Heart left ventricle (tissue), 16 donors: ENCODE data around the gene COL28A1. TPM values are rescaled to one million over a fixed set of nuclear protein-coding genes. Genes with fewer than 3 reads are reported as not detected.

Experiments
- ATAC-seq, 4 donors: fragments of 200-7000 bp; cut with Tn5 transposase; one replicate each; pipeline ENCODE4 v1.9.1; 2020 to 2022; ENCODE audit warnings: moderate library complexity in 4 of 4, mild to moderate bottlenecking in 3 of 4, moderate number of reproducible peaks in 1 of 4
- DNase-seq, 5 donors: peaks; one replicate each; pipeline ENCODE4 v3.0.0-alpha.2; 2020
- H3K27ac ChIP-seq, 12 donors: fragments of 200-600 bp; sonication (generic) in 4 of 12; one replicate each; pipeline versions ENCODE4 v1.5.0 to v1.8.0; 2016 to 2022; ENCODE audit warnings: mild to moderate bottlenecking in 2 of 12
- H3K27me3 ChIP-seq, 9 donors: fragments of 200-600 bp; sonication (generic) in 2 of 9; one replicate each; pipeline versions ENCODE4 v1.5.1 to v1.8.0; 2016 to 2022; ENCODE audit warnings: mild to moderate bottlenecking in 3 of 9
- H3K36me3 ChIP-seq, 9 donors: fragments of 200-600 bp; sonication (generic) in 2 of 9; one replicate each; pipeline versions ENCODE4 v1.5.0 to v1.8.0; 2018 to 2022; ENCODE audit warnings: mild to moderate bottlenecking in 2 of 9
- H3K4me1 ChIP-seq, 12 donors: fragments of 200-600 bp; sonication (generic) in 4 of 12; one replicate each; pipeline versions ENCODE4 v1.5.0 to v1.8.0; 2016 to 2022; ENCODE audit warnings: mild to moderate bottlenecking in 3 of 12
- H3K4me3 ChIP-seq, 12 donors: fragments of 200-600 bp; sonication (generic) in 4 of 12; one replicate each; pipeline versions ENCODE4 v1.5.0 to v1.8.0; 2017 to 2022; ENCODE audit warnings: mild to moderate bottlenecking in 9 of 12, moderate library complexity in 4 of 12
- H3K9me3 ChIP-seq, 12 donors: fragments of 200-600 bp; sonication (generic) in 4 of 12; one replicate each; pipeline versions ENCODE4 v1.5.0 to v1.8.0; 2016 to 2022; ENCODE audit warnings: mild to moderate bottlenecking in 1 of 12
- CTCF ChIP-seq, 12 donors: fragments of 200-600 bp; sonication (generic) in 4 of 12; IDR thresholded peaks; one replicate each; pipeline versions ENCODE4 v1.5.0 to v1.8.0; 2018 to 2022; ENCODE audit warnings: antibody characterized with exemption in 12 of 12, mild to moderate bottlenecking in 5 of 12
- POLR2A ChIP-seq, 2 donors: fragments of 450-650 bp; IDR thresholded peaks; one replicate each; pipeline ENCODE4 v1.6.1; 2017; ENCODE audit warnings: antibody characterized with exemption in 2 of 2, mild to moderate bottlenecking in 2 of 2, moderate library complexity in 2 of 2
- WGBS, 4 donors: extraction: QIAGEN DNeasy Blood & Tissue Kit in 2 of 4; methylation state at CpG; one replicate each; pipeline versions ENCODE4 v1.1.5 to v1.1.7; 2013 to 2018; 5-methylcytosine and 5-hydroxymethylcytosine counted together
- intact Hi-C, 10 donors: fragments of 100-400 bp; cut with DNase I; formaldehyde crosslinking; loops; one replicate each; pipeline versions ENCODE4 v1.11.1 to v1.14.2; 2022
- polyA plus RNA-seq, 2 donors: library from polyadenylated mRNA; stranded (reverse); fragments of 200-250 nt; gene quantifications; one replicate each; pipeline ENCODE4 v1.2.3, GENCODE V29; 2013
- total RNA-seq, 9 donors: library from RNA; depleted of rRNA in 2 of 9; stranded (reverse); fragments of >200 nt in 2 of 9; fragmentation: NEBNext Ultra II Directional in 3 of 9; extraction: Animal tissue kit (Norgen Biotek cat#: 25700) in 3 of 9; gene quantifications; one replicate each; pipeline versions ENCODE4 v1.1.0 to v1.2.4, GENCODE V29; 2016 to 2023
- donor health status: ischemic (EF 13 %, LVEDD 7.1; RV severe dilation, severe dysfunction).
- donor health status: healthy with polysubstance abuse.
- donor health status: DM: no; HTN: yes; CAD: no.
- donor health status: DM: no; HTN: no; CAD: no.
- donor health status: ischemic (EF 25% LVEDD 6.9; RV normal size, moderate dysfunction).
- donor health status: ischemic (EF 25% LVEDD 5.7; RV mildly dilated, moderate dysfunction).
- donor health status: healthy.
- donor health status: DM: yes; HTN: yes; CAD: no.
- donor health status: ischemic (EF 35%, LVEDD 5.7; RV mildly dilated, moderate dysfunction).
- donor health status: nonischemic (EF 11% LVEDD 7.7; RV severe dilation, severe dysfunction).
- donor health status: DM: yes; HTN: yes; CAD: no.
- donor health status: PGD.
- donor health status: ischemic (EF 29% LVEDD 5.4; RV normal size, mild dysfunction).
- donor health status: nonischemic (EF 23%, LVEDD 6.1; RV moderate dilation, normal function).

The COL28A1 gene
- total and polyA plus RNA-seq, 11 donors: 0.28 to 4.4 (median 1.2) TPM

- Histone ChIP-seq H3K4me1 (peaks cover 0 to 3% (median 0%) of the 10 kb centered on the region in 12 donors), H3K36me3 (no peaks in the 10 kb centered on the region), H3K27ac (no peak overlapping the region), H3K9me3 (peaks cover 0 to 4% (median 0%) of the 10 kb centered on the region in 12 donors), H3K4me3 (no peak overlapping the region), H3K27me3 (no peaks in the 10 kb centered on the region)
- intact Hi-C loops: no loop called here
- no peak for ATAC-seq
- 85 to 91% (median 89%) methylated on average over 2 of the region's 2 CpGs for WGBS, 4 donors
- DNase-seq: no peak
- TF ChIP-seq CTCF (IDR thresholded peaks at IDR 0.05): no peak
- no peak for TF ChIP-seq POLR2A (IDR thresholded peaks at IDR 0.05)
Observed at GRCh38 chr7:7369134-7369533, 166.5 kb downstream of the COL28A1 start.

GRCh38 chr7:7354674-7355073 lies 181.0 kb downstream of the COL28A1 start:
- Histone ChIP-seq H3K9me3 (no peaks in the 10 kb centered on the region), H3K4me3 (no peak overlapping the region), H3K27me3 (no peaks in the 10 kb centered on the region), H3K4me1 (no peaks in the 10 kb centered on the region), H3K36me3 (no peaks in the 10 kb centered on the region), H3K27ac (no peak overlapping the region)
- 44 to 60% (median 54%) methylated on average over 3 of the region's 3 CpGs for WGBS, 4 donors
- no peak for DNase-seq
- no peak for ATAC-seq
- intact Hi-C loops: no loop called here
- TF ChIP-seq POLR2A (IDR thresholded peaks at IDR 0.05) (no peak), CTCF (IDR thresholded peaks at IDR 0.05) (no peak)

GRCh38 chr7:7352845-7353244 lies 182.8 kb downstream of the COL28A1 start:
- no peak overlapping the region for H3K4me3 ChIP-seq
- no peaks in the 10 kb centered on the region for H3K9me3 ChIP-seq
- H3K27ac ChIP-seq: no peak overlapping the region
- H3K4me1 ChIP-seq: no peaks in the 10 kb centered on the region
- DNase-seq (no peak), ATAC-seq (no peak)
- intact Hi-C loops: no loop called here
- H3K27me3 ChIP-seq: no peaks in the 10 kb centered on the region
- TF ChIP-seq CTCF (IDR thresholded peaks at IDR 0.05) (no peak), POLR2A (IDR thresholded peaks at IDR 0.05) (no peak)
- H3K36me3 ChIP-seq: no peaks in the 10 kb centered on the region
- 52 to 66% (median 60%) methylated on average over 3 of the region's 3 CpGs for WGBS, 4 donors

GRCh38 chr7:7351832-7352231 lies 183.8 kb downstream of the COL28A1 start:
- Histone ChIP-seq H3K27me3 (no peaks in the 10 kb centered on the region), H3K4me1 (no peaks in the 10 kb centered on the region), H3K36me3 (no peaks in the 10 kb centered on the region), H3K27ac (no peak overlapping the region), H3K4me3 (no peak overlapping the region), H3K9me3 (no peaks in the 10 kb centered on the region)
- DNase-seq (no peak), ATAC-seq (no peak)
- no peak for TF ChIP-seq POLR2A (IDR thresholded peaks at IDR 0.05)
- no peak for TF ChIP-seq CTCF (IDR thresholded peaks at IDR 0.05)
- WGBS, 4 donors: 0 to 47% (median 0%) methylated on average over 1 of the region's 1 CpG
- intact Hi-C loops: loop anchor here in 1 of 10 donors (2.0 kb wide), 1 partner anchor 43 kb away; no protein-coding TSS in a partner anchor
